ENCODE measurements around the gene TCF7L2.

Gene TCF7L2

DNA sequence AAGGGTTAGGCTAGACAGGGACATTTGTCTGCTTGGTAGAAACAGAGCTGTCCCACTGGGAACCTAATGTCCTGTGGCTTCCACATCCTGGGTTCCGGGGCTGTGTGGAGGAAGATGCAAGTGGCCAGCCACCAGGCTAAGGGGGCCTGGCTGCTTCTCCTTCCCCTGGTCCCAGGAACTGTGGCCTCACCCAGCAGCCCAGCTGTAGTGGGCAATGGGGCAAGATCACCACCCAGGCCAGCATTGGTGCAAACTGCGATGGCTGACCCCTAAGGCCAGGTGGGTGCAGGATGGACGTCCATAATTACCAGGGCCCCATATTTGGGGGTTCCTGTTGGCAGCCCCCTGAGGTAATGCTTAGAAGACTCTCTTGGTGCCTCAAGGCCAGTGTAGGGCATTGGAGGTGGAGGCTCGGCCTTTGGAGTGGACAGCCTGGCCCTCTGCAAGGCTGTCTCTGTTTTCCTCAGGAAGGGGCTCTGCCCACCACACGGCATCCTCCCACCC is 226.7 kb downstream of the TCF7L2 start:
- in situ Hi-C loops (cut with MboI; ENCODE audit: low pct_unique_long_range_greater_than_20kb, low sequenced_read_pairs): no loop called here
- DNase-seq: no peak

DNA sequence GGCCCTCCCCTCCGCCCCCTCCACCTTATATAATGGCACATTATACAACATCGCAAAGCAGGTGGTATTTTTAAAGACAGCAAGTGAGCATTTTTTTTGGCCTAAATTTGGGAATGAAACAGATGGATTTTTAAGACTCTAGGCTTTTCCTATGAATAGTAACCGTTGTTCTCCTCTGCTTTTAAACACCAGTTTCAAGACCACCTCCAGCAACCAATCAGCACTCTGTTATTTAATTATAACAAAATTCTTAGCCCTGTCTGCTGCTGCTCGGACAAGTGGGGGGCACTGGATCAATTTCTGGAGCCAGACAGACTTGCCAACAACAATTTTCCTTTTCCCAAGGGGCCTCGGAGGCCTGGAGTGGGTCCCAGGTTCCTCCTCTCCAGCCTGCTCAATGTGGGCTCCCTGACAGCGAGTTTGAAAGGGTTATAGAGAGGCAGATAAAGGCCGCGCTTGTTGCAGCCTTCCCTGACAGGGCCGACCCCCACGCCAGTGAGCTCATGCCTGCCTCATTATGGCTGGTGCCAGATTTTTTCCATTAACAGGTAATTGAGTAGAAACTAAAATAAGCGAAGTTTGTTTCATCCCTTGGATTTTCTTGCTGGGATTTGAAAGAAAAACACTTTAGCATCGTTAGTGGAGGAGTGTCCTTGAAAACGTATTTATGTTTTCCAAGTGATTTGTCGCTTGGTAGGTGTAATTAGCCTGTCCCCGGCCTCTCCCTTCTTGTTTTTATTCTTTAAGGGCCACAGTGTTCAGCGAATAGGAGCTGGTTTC is 227.3 kb downstream of the TCF7L2 start:
- DNase-seq: no peak
- in situ Hi-C loops (cut with MboI; ENCODE audit: low pct_unique_long_range_greater_than_20kb, low sequenced_read_pairs): no loop called here

DNA sequence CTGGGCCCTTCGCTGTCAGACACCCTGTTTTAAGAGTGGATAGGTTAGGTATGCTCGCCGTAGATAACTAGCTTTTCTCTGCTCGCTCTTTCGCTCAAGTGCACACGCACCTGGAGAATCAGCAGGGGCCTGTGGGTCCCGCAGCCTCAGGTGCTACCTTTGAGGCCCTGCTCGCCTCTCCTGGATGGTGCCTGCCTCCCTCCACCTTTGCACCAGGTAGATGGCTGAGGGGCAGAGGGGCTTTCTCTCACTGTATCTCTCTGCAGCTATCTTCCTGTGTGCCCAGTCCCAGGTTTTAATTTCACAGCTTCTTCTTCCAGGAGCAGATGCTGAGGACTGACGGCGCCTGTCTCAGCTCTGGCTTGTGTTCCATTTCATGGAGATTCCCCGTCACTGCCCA is 227.9 kb downstream of the TCF7L2 start:
- in situ Hi-C loops (cut with MboI; ENCODE audit: low pct_unique_long_range_greater_than_20kb, low sequenced_read_pairs): no loop called here
- no peak for DNase-seq

DNA sequence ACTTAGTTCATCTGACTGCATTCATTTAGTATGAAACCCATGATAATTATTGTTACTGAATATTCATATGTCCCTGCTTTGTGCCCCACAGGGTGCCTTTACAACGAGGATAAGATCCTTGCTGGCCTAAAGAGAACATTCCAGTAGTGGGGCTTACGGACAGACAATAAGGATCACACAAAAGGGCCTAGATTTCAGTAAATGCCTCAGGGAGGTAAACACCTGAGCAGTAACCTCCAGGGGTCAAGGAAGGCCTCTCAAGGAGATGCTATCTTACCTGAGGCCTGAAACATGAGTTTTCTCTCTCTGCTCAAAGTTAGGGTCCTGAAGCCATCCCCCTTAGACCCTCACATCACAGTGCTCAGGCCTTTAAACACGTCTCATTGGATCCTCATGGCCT is 228.7 kb downstream of the TCF7L2 start:
- in situ Hi-C loops (cut with MboI; ENCODE audit: low pct_unique_long_range_greater_than_20kb, low sequenced_read_pairs): no loop called here
- no peak for DNase-seq

DNA sequence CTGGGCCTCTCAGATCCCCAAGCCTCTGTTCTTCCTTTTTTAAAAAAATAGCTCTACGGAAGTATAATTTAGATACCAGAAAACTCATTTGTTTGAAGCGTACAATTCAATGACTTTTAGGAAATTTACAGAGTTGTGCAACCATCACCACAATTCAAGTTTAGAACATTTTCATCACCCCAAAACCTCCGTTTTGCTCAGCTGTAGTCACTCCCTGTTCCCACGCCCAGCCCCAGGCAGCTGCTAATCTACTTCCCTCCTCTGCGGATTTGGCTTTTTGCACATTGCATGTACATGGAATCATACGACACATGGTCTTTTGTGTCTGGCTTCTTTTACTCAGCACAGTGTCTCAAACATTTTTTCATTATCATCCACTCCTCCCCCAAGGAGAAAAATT is 229.2 kb downstream of the TCF7L2 start:
- no peak for DNase-seq

DNA sequence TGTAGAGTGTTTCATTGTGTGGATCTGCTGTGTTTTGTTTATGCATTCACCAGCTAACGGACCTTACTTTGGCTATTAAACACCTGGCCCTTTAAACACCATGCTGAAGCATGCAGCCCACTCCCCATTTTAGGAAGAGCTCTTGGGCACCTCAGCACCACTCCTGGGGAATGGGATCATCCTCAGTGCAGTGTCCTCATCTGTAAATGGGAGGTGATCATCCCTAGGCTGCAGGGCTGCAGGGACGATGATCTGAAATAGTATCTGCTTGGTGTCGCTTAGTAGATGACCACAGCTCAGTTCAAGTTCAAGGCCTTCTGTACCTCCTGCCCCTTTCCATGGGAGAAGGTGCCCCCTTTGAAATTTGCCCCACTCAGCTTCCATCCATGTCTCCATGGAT is 229.9 kb downstream of the TCF7L2 start:
- no peak for DNase-seq
- in situ Hi-C loops (cut with MboI; ENCODE audit: low pct_unique_long_range_greater_than_20kb, low sequenced_read_pairs): no loop called here

More for the DNA sequence above, 229.2 kb downstream of the TCF7L2 start:
- in situ Hi-C loops (cut with MboI; ENCODE audit: low pct_unique_long_range_greater_than_20kb, low sequenced_read_pairs): no loop called here

DNA sequence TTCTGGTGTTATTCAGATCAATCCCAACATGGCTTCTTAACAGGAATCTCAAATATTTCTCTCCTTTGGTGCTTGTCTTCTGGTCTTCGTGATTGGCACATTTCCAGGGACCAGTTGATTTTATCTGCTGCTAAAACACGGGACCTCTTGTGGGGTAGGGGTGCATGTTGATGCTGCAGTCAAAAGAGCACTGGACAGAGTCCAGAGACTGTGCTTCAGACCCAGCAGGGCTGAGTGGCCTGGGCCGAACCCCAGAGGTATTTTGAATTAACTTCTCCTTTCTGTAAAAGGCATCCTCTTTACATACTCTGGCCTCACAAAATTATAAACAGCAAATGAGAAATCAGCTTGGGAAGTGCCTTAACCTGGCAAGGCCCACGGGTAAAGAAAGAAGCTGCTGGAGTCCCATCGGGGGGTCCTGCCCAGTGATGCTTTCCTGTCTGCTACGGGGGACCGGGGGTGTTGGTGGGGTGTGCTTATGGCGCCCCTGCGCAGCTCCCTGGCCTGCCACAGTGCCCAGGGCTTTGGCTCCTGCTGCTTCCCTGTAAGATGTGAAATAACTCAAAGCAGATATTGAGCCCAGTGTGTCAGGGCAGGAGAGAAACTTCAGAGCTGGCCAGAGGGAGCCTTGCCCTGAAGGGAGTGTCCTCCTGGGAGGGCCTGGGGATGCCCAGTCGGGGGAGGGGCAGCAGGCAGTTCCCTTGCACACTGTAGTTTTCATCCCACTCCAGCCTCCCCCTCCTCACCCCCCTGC is 230.5 kb downstream of the TCF7L2 start:
- no peak for DNase-seq
- in situ Hi-C loops (cut with MboI; ENCODE audit: low pct_unique_long_range_greater_than_20kb, low sequenced_read_pairs): no loop called here

DNA sequence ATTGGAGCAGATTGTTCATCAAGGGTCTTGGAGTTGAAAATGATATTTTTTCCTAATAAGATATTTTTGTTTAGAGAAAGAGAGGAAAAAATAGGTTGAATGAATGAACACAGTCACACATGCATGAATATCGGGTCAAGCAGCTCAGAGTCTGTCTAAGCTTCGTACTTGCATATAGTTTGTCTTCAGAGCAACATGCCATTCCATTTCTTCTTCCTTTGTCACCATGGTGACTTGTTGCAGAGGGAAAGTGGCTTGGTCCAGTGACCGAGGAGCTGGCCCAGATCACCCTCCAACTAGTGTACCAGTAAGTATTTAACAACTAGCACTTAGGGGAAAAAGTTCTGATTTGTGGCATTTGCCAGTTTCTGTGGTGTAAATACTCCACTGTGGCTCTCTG is 232.1 kb downstream of the TCF7L2 start:
- in situ Hi-C loops (cut with MboI; ENCODE audit: low pct_unique_long_range_greater_than_20kb, low sequenced_read_pairs): no loop called here
- DNase-seq: no peak

DNA sequence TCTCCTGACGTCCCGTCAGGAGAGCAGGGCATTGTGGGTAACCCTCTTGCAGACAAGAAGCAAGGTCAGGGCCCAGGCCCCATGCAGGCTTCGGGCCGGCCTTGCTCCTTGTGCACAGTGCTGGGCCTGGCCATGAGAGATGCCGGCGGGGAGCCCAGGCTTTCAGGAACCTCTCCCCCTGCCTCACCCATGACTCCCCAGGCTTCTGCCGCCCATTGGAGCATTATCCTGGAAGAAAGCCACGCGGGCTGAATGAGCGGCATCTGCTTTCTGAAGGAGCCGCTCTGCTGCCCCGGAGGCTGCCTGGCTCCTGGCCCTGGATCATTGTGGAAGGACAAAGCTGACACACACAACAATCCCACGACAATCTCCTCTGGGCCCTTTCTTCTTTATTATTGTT is 233.5 kb downstream of the TCF7L2 start:
- DNase-seq: no peak
- in situ Hi-C loops (cut with MboI; ENCODE audit: low pct_unique_long_range_greater_than_20kb, low sequenced_read_pairs): no loop called here

DNA sequence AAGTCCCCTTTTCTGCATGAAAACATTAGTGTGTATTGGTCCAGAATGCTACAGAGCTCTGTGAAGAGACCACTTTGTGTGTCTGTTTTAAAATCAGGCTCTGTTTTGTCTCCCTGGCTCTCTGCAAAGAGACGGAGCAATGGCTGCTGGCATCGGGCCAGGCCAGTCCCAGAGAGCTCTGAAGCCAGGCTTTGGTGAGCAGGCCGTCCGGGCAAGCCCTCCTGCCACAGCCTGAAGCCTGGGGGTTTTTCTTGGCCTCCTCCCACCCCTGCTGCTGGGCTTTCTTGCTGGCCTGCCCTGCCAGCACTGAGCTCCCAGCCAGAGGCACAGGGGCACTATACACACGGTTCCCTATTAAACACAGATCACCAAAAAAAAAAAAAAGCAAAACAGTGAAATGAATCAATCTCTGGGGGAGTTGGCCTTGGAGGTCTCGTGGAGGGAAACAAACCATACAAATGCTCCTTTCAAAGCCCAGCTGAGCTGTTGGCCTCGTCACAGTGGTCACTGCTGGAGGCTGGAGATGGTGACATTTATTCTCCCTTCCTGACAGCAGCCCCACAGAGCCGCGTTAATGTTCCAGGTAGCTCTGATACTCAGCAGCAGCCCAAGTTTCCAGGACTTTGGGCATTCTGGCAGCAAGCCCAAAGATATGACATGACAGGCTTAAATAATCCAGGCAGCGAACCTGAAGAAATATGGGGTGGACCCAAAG is 237.2 kb downstream of the TCF7L2 start:
- in situ Hi-C loops (cut with MboI; ENCODE audit: low pct_unique_long_range_greater_than_20kb, low sequenced_read_pairs): no loop called here
- no peak for DNase-seq

DNA sequence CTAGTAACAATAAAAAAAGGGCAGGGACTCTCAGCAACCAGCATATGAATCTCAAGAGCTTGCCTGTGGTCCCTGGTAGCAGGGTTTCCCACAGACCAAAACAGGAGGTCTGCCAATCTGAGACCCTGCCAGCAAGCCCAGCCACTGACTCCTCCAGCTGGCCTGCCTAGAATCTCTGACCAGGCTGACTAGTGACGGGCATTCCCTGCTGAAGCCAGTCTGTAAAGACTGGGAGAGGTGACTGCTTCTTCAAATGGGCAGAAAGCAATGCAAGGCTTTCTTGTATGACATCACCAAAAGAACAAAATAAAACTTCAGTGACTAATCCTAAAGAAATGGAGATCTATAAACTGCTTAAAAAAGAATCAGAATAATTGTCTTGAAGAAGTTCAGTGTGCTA is 249.4 kb downstream of the TCF7L2 start:
- DNase-seq: no peak
- in situ Hi-C loops (cut with MboI; ENCODE audit: low pct_unique_long_range_greater_than_20kb, low sequenced_read_pairs): no loop called here

DNA sequence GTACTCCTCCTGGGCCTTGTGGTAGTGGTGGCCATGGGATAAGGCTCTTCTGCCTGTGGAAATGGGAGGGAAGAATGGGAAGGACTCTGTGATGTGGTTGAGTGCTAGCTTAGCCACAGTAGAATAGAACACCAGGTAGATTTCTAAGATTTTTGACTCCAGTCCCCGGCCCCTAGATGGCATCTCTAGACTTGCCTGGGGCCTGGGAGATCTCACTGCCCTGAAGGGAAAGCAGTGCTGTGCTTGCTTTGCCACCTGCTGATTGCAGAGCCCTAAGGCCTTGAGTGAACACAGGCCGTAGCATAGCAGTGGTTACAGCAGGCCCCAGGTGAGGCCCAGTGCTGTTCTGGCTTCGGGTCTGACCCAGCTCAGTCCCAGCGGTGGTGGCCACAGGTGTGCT is 252.0 kb downstream of the TCF7L2 start:
- in situ Hi-C loops (cut with MboI; ENCODE audit: low pct_unique_long_range_greater_than_20kb, low sequenced_read_pairs): no loop called here
- DNase-seq: no peak

DNA sequence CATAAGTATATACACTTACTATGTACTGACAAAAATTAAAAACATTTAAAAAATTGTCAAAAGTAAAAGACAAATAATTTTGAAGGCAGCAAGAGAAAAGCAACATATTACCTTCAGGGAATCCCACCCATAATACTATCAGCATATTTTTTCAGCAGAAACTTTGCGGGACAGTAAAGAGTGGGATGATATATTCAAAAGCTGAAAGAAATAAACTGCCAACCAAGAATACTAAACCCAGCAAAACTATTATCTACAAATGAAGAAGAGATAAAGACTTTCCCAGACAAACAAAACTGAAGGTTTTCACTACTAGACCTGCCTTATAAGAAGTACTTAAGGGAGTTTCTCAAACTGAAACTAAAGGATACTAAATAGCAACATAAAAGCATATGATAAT is 257.9 kb downstream of the TCF7L2 start:
- in situ Hi-C loops (cut with MboI; ENCODE audit: low pct_unique_long_range_greater_than_20kb, low sequenced_read_pairs): no loop called here
- no peak for DNase-seq

DNA sequence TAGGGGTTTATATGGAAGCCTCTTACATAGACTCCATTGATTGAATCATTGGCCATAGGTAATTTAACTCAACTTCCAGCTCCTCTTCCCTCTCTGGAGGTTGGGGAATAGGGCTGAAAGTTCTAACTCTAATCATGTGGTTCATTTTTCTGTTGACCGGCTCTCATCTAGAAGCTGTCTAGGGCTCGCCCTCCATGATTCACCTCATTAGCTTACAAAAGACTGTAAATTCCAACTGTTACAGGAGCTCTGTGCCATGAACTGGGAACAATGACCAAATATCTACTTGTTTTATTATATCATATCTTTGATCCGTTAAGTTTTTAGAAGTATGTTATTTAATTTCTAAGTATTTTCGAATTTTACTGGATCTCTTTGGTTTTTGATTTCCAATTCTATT is 263.0 kb downstream of the TCF7L2 start:
- in situ Hi-C loops (cut with MboI; ENCODE audit: low pct_unique_long_range_greater_than_20kb, low sequenced_read_pairs): no loop called here
- no peak for DNase-seq

DNA sequence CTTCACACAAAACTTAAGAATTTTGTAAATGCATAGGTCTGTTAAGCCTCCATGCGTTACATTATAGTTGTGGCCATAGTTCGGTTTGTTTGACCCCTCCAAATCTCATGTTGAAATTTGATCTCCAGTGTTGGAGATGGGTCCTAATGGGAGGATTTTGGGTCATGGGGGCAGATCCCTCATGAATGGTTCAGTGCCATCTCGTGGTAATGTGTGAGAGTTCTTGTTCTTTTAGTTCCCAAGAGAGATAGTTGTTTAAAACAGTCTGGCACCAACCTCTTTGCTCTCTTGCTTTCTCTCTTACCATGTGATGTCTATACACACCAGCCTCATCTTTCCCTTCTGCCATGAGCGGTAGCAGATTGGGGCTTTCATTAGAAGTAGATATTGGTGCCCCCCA is 264.3 kb downstream of the TCF7L2 start:
- in situ Hi-C loops (cut with MboI; ENCODE audit: low pct_unique_long_range_greater_than_20kb, low sequenced_read_pairs): no loop called here
- no peak for DNase-seq

DNA sequence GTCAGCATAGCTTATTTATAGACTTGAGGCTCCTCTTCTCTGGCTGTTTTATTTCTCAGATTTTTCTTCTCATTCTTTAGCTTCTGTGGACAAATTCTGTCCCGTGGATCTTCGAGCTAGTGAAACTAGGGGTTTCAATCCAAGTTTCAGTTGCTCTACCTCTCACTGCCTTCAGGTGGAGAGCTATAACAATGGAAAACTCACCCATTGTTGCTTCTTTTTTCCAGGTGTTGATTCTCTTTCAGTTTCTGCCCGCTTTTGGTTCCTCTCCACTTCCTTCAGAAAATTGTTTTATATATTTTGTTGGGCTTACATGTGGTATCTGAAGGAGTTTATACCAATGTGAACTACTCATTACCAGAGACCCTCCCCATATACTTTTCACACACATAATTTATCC is 266.1 kb downstream of the TCF7L2 start:
- peak; percentile 10 for DNase-seq
- in situ Hi-C loops (cut with MboI; ENCODE audit: low pct_unique_long_range_greater_than_20kb, low sequenced_read_pairs): no loop called here

Measured in KBM-7 (cell line).